ENCODE measurements around the gene KRTAP6-1. TPM values are rescaled to one million over a fixed set of nuclear protein-coding genes. Genes with fewer than 3 reads are reported as not detected.

The KRTAP6-1 gene
- total and polyA plus RNA-seq, 2 of the 4 experiments (the other 2 are of a cell fraction), result not detected

- Histone ChIP-seq H3K27ac (ENCODE audit: insufficient read depth, low read length) (no peak overlapping the region), H4K20me1 (ENCODE audit: insufficient read depth, low read length) (no peaks in the 10 kb centered on the region), H2BK120ac (ENCODE audit: low read depth, low read length) (no peak overlapping the region), H3K56ac (ENCODE audit: extremely low read depth, insufficient read depth, low read length) (no peak overlapping the region), H2AFZ (replicated peaks; ENCODE audit: low read length, poor library complexity) (no peak overlapping the region), H3K14ac (replicated peaks; ENCODE audit: low read depth, low read length) (no peak overlapping the region), H3K4ac (ENCODE audit: low read depth, low read length) (no peak overlapping the region), H2AK5ac (ENCODE audit: low read depth, low read length) (no peak overlapping the region), H3K4me3 (ENCODE audit: insufficient read depth, low read depth, low read length) (no peak overlapping the region), H4K91ac (ENCODE audit: insufficient read depth, low read depth, low read length) (no peak overlapping the region), H4K8ac (ENCODE audit: low read depth in 2 of 2, low read length in 2 of 2) (no peak overlapping the region), H3K79me1 (ENCODE audit: low read depth in 1 of 2, low read length in 2 of 2) (no peaks in the 10 kb centered on the region), H4K5ac (ENCODE audit: low read depth, low read length) (no peak overlapping the region), H3K9ac (ENCODE audit: low read depth, low read length) (no peak overlapping the region), H2BK15ac (ENCODE audit: low read depth, low read length) (no peak overlapping the region), H3K9me1 (ENCODE audit: insufficient read depth, low read length) (no peaks in the 10 kb centered on the region), H2BK5ac (ENCODE audit: low read depth, low read length, poor library complexity, severe bottlenecking) (no peak overlapping the region), H3K27me3 (ENCODE audit: control insufficient read depth, insufficient read depth, low read length) (no peaks in the 10 kb centered on the region), H2AK9ac (replicated peaks; ENCODE audit: low read depth, low read length, poor library complexity) (no peak overlapping the region), H3K9me3 (ENCODE audit: control insufficient read depth, insufficient read depth, low read length) (peaks cover 15% of the 10 kb centered on the region), H3K23ac (ENCODE audit: low read depth, low read length) (no peak overlapping the region), H3K4me1 (ENCODE audit: control insufficient read depth, insufficient read depth, low read length) (no peaks in the 10 kb centered on the region), H3K4me2 (ENCODE audit: low read depth, low read length) (no peak overlapping the region), H2BK20ac (ENCODE audit: low read depth, low read length) (no peak overlapping the region), H3K18ac (ENCODE audit: low read depth, low read length) (no peak overlapping the region), H3K36me3 (ENCODE audit: control insufficient read depth, insufficient read depth, low read length) (no peaks in the 10 kb centered on the region)
- POLR2A ChIA-PET (ENCODE audit: unreplicated experiment), result no interaction called here
- intact Hi-C loops (cut with micrococcal nuclease), result no loop called here
- ATAC-seq (ENCODE audit: low read depth), result no peak
- no TSS peak for BruUV-seq (replicated peaks)
- dilution Hi-C loops (cut with HindIII; ENCODE audit: low sequenced_read_pairs, unreplicated experiment), result no loop called here
- DNase-seq, result no peak
- in situ Hi-C loops (cut with MboI; ENCODE audit: low sequenced_read_pairs), result no loop called here
- CTCF ChIA-PET, result no interaction called here
- no peak for TF ChIP-seq RFX5 (IDR thresholded peaks at IDR 0.05; ENCODE audit: low read depth, low read length)
- no peak for TF ChIP-seq CEBPB (IDR thresholded peaks at IDR 0.05; ENCODE audit: low read depth, low read length)
- TF ChIP-seq CTCF (conservative IDR thresholded peaks at IDR 0.05; ENCODE audit: low read depth, low read length), result no peak
- TF ChIP-seq FOS (IDR thresholded peaks at IDR 0.05; ENCODE audit: low read depth, low read length), result no peak
- TF ChIP-seq RAD21 (IDR thresholded peaks at IDR 0.05; ENCODE audit: low read length), result no peak
- TF ChIP-seq CHD1 (IDR thresholded peaks at IDR 0.05; ENCODE audit: low read depth, low read length), result no peak
- TF ChIP-seq POLR2A (IDR thresholded peaks at IDR 0.05; ENCODE audit: low read depth, low read length), result no peak
- no peak for TF ChIP-seq ELK1 (IDR thresholded peaks at IDR 0.05; ENCODE audit: borderline replicate concordance, low read depth, low read length)
- TF ChIP-seq USF2 (IDR thresholded peaks at IDR 0.05; ENCODE audit: low read depth, low read length), result no peak
- TF ChIP-seq MAFK (IDR thresholded peaks at IDR 0.05; ENCODE audit: low read depth, low read length), result no peak
- no peak for TF ChIP-seq RCOR1 (IDR thresholded peaks at IDR 0.05; ENCODE audit: insufficient replicate concordance, low read length)
- no peak for TF ChIP-seq MAZ (IDR thresholded peaks at IDR 0.05; ENCODE audit: borderline replicate concordance, low read depth, low read length)
- no peak for TF ChIP-seq MXI1 (IDR thresholded peaks at IDR 0.05; ENCODE audit: borderline replicate concordance, low read depth, low read length)
- TF ChIP-seq NFE2L2 (IDR thresholded peaks at IDR 0.05; ENCODE audit: low read depth, low read length), result no peak
- no peak for TF ChIP-seq BHLHE40 (IDR thresholded peaks at IDR 0.05; ENCODE audit: low read depth, low read length)
- TF ChIP-seq SMC3 (IDR thresholded peaks at IDR 0.05; ENCODE audit: low read depth, low read length), result no peak
Observed at GRCh38 chr21:30620080-30620479, 6.3 kb upstream of the KRTAP6-1 start.
